ENCODE results near the gene ASPHD2.

The ASPHD2 gene

DNA sequence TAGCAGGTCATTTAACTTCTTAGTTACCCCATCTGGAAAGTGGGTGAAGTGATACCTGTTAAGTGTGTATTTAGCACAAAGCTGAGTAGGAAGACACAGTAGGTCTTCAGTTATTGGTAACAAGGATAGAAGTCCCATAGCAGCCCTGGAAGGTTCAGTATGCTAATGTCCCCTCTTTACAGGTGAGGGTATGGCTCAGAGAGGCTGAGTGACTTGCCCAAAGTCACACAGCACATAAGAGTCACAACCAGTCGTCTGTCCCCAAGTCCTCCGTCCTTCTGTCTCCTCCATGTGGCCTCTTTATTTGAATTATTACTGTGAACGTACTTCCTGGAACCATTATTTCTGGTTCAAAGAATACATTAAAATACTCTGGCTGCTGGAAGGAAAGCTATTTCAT lies 10.5 kb downstream of the ASPHD2 start:
- no peaks in the 10 kb centered on the region for H3K36me3 Mint-ChIP-seq (ENCODE audit: low read depth)
- no peaks in the 10 kb centered on the region for H3K9me3 Mint-ChIP-seq
- H3K27ac Mint-ChIP-seq: no peak overlapping the region
- peaks cover 7% of the 10 kb centered on the region for H3K27me3 Mint-ChIP-seq (ENCODE audit: low read depth)
- H3K4me1 Mint-ChIP-seq: peaks cover 7% of the 10 kb centered on the region
- TF ChIP-seq, protein P1, sequence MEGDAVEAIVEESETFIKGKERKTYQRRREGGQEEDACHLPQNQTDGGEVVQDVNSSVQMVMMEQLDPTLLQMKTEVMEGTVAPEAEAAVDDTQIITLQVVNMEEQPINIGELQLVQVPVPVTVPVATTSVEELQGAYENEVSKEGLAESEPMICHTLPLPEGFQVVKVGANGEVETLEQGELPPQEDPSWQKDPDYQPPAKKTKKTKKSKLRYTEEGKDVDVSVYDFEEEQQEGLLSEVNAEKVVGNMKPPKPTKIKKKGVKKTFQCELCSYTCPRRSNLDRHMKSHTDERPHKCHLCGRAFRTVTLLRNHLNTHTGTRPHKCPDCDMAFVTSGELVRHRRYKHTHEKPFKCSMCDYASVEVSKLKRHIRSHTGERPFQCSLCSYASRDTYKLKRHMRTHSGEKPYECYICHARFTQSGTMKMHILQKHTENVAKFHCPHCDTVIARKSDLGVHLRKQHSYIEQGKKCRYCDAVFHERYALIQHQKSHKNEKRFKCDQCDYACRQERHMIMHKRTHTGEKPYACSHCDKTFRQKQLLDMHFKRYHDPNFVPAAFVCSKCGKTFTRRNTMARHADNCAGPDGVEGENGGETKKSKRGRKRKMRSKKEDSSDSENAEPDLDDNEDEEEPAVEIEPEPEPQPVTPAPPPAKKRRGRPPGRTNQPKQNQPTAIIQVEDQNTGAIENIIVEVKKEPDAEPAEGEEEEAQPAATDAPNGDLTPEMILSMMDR (IDR thresholded peaks at IDR 0.05; ENCODE audit: unreplicated experiment in 3 of 3): no peak
- no peak overlapping the region for H3K4me3 Mint-ChIP-seq

DNA sequence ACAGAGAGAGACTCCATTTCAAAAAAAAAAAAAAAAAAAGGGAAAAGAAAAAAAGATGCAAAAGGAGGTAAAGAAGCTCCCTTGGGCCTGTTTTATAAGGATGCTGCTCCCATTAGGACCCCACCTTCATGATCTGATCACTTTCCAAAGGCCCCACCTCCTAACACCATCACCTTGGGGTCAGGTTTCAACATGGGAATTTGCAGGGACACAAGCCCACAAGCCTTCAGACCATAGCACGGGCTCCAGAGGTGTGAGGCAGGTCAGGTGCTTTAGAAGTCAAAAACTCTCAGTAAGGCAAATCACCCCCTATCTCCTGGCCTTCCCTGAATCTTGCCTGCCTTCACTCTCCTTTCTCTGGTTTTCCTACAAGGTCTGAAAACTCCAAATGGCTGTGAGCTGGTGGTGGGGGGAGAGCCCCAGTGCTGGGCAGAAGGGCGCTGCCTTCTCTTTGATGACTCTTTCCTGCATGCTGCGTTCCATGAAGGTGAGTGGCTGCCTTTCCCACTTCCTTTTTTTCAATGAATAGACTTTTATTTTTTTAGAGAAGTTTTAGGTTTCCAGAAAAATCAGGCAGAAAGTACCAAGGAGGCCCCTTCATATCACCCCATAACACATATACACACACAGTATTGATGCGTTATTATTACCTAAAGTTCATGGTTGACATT lies 13.2 kb downstream of the ASPHD2 start:
- H3K4me1 Mint-ChIP-seq: no peaks in the 10 kb centered on the region
- no peaks in the 10 kb centered on the region for H3K27me3 Mint-ChIP-seq (ENCODE audit: low read depth)
- no peak overlapping the region for H3K4me3 Mint-ChIP-seq
- TF ChIP-seq, protein P1 (IDR thresholded peaks at IDR 0.05; ENCODE audit: unreplicated experiment in 3 of 3): no peak
- H3K9me3 Mint-ChIP-seq: no peaks in the 10 kb centered on the region
- H3K36me3 Mint-ChIP-seq (ENCODE audit: low read depth): no peaks in the 10 kb centered on the region
- H3K27ac Mint-ChIP-seq: no peak overlapping the region

DNA sequence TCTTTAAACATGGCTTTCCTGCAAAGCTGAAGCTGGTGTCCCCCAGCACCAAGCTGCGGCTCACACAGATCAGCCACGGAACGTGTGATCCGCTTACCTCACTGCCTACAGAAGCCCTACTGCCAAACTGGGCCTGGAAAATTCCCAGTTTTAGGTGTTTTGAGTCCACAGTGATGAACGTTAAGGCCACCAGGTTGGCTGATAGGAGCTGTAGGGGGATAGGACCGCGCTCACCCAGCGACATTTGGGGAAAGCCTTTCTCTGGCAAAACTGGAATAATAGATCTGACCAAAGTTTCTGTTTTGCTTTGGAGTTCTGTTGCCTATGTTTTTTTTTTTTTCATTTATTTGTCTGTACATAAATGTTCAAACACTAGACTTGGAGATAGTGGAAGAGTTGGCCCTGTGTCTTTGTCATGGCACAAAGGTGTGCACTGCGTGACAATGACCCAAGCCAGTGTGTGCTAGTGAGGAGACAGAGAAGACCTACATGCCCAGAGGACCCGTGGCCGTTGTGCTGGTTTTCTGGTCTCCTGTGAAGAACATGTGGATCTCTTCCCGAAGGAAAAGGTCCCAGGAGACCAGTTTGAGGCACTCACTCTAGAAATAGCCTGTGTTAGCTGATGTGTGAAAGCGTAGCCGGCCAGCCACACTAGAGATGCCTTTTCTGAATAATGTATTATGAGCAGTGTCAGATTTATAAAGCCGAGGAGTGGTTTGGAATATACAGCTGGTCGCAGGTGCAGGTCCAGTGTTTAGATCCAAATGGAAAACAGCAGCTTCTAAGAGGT lies 15.0 kb downstream of the ASPHD2 start:
- Mint-ChIP-seq H3K4me1 (no peaks in the 10 kb centered on the region), H3K9me3 (no peaks in the 10 kb centered on the region), H3K27me3 (ENCODE audit: low read depth) (no peaks in the 10 kb centered on the region), H3K27ac (peak overlapping the region in 1 of 3 experiments; percentile 86), H3K36me3 (ENCODE audit: low read depth) (no peaks in the 10 kb centered on the region), H3K4me3 (no peak overlapping the region)
- TF ChIP-seq, protein P1 (IDR thresholded peaks at IDR 0.05; ENCODE audit: unreplicated experiment in 3 of 3): no peak

DNA sequence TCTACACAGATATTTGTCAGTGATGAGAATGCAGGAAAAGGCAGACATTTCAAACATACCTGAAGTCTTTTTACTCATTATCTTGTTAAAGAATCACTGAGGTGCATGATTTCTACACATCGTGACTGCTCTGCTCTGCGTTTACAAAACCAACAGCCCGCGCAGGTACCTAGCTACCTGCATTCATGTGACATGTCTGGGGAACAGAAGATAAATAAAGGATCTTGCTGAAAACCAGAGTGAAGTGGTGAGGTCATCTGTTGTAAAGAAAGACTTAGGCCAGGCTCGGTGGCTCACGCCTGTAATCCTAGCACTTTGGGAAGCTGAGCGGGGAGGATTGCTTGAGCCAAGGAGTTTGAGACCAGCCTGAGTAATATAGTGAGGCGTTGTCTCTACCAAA lies 15.7 kb downstream of the ASPHD2 start:
- no peaks in the 10 kb centered on the region for H3K9me3 Mint-ChIP-seq
- peak overlapping the region in 2 of 3 experiments; percentile 9 to 86 for H3K27ac Mint-ChIP-seq
- no peaks in the 10 kb centered on the region for H3K27me3 Mint-ChIP-seq (ENCODE audit: low read depth)
- H3K4me1 Mint-ChIP-seq: no peaks in the 10 kb centered on the region
- no peaks in the 10 kb centered on the region for H3K36me3 Mint-ChIP-seq (ENCODE audit: low read depth)
- no peak overlapping the region for H3K4me3 Mint-ChIP-seq
- TF ChIP-seq, protein P1 (IDR thresholded peaks at IDR 0.05; ENCODE audit: unreplicated experiment in 3 of 3): no peak

DNA sequence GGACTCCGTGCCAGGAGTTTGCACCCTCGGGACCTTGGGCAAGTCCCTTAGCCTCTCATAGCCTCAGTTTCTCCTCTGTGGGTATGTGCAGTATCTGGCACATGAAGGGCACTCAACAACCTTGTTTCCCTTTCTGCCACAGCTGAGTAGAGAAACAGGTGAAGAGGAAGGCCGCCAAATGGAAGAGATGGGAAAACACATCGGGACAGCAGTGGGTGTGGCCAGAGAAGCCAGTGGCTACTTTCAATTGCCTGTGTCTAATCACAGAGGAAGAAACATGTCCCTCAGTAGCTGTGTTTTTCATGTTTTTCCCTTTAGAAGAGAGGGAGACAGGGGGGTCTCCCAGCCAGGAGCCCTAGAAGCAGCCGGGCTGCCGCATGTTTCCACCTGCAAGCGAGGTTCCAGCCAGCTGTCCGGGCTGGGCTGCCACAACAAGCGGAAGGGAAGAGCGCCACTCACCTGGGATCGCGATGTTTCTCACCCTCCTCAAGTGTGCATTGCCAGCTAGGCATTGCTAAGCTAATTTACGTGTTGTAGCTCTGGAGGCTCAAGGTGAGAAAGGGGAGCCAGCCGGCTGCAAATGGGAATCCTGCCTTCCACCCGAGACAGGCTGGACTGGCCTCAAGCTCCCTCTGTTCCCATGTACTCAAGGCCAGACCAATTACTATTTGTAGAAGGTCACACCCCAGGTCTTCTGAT lies 16.7 kb downstream of the ASPHD2 start:
- H3K27me3 Mint-ChIP-seq (ENCODE audit: low read depth): no peaks in the 10 kb centered on the region
- H3K36me3 Mint-ChIP-seq (ENCODE audit: low read depth): peaks cover 4% of the 10 kb centered on the region
- TF ChIP-seq, protein P1 (IDR thresholded peaks at IDR 0.05; ENCODE audit: unreplicated experiment in 3 of 3): no peak
- H3K27ac Mint-ChIP-seq: no peak overlapping the region
- no peaks in the 10 kb centered on the region for H3K9me3 Mint-ChIP-seq
- H3K4me3 Mint-ChIP-seq: no peak overlapping the region
- H3K4me1 Mint-ChIP-seq: no peaks in the 10 kb centered on the region

All from nephron (organoid).